BJ (cell line): ENCODE measurements around the gene NHLRC1. TPM values are rescaled to one million over a fixed set of nuclear protein-coding genes. Genes with fewer than 3 reads are reported as not detected.

Experiments used
- CTCF ChIA-PET: fragments of 350-600 bp; formaldehyde crosslinking; extraction: SDS; loops from one replicate; lab custom pipeline; 2021; ENCODE audit warnings: antibody characterized with exemption, inconsistent platforms; lab: Yijun Ruan, JAX
- POLR2A ChIA-PET: fragments of 300-600 bp; sonication (Branson Sonifier 250); formaldehyde crosslinking; extraction: SDS; loops from one replicate; lab custom pipeline; 2021; ENCODE audit warnings: antibody characterized with exemption; lab: Charles Lee
- DNase-seq: peaks from one replicate; pipeline ENCODE4 v3.0.0-alpha.2; 2011; ENCODE audit warnings: low read depth
- H3K27me3 ChIP-seq: 2 replicates; pipeline ENCODE4 v1.6.0; 2011; ENCODE audit warnings: low read length; ENCODE audit not compliant: control insufficient read depth, insufficient read depth
- H3K36me3 ChIP-seq: 2 replicates; pipeline ENCODE4 v1.5.1; 2011; ENCODE audit warnings: low read length; ENCODE audit not compliant: control insufficient read depth, insufficient read depth
- H3K4me3 ChIP-seq: 2 replicates; pipeline ENCODE4 v1.5.1; 2011; ENCODE audit warnings: low read depth, mild to moderate bottlenecking, control low read depth, low read length
- CTCF ChIP-seq: IDR thresholded peaks from 2 replicates; pipeline ENCODE4 v1.5.1; 2011; ENCODE audit warnings: low read depth, mild to moderate bottlenecking, control low read depth, inconsistent platforms, low read length, moderate library complexity; ENCODE audit not compliant: insufficient read depth
- polyA plus RNA-seq: library from polyadenylated mRNA; depleted of rRNA; stranded (reverse); fragments of >200 nt; gene quantifications from 2 replicates; pipeline ENCODE4 v1.2.3, GENCODE V29; 2011

NHLRC1 gene
- polyA plus RNA-seq, 1 experiment, result 1.7 TPM

GRCh38 chr6:18126121-18126520 is 3.6 kb upstream of the NHLRC1 start:
- POLR2A ChIA-PET, result no interaction called here
- DNase-seq, result no peak
- H3K27me3 ChIP-seq, result no peaks in the 10 kb centered on the region
- no peak overlapping the region for H3K4me3 ChIP-seq
- CTCF ChIA-PET, result no interaction called here
- TF ChIP-seq CTCF, result no peak
- no peaks in the 10 kb centered on the region for H3K36me3 ChIP-seq

GRCh38 chr6:18121580-18122127 is 823 bp downstream of the NHLRC1 start:
- ChIA-PET POLR2A (interaction anchor here (0.5 kb wide), 1 partner anchor 289 kb away, joined by 9 read pairs; no protein-coding TSS in a partner anchor), CTCF (interaction anchor here (0.6 to 2.1 kb wide), 17 partner anchors 8 to 420 kb away, joined by 3 to 10 read pairs (median 3); no protein-coding TSS in a partner anchor)
- no peak overlapping the region; the same call in 1 of the 2 replicates for H3K4me3 ChIP-seq

DNA sequence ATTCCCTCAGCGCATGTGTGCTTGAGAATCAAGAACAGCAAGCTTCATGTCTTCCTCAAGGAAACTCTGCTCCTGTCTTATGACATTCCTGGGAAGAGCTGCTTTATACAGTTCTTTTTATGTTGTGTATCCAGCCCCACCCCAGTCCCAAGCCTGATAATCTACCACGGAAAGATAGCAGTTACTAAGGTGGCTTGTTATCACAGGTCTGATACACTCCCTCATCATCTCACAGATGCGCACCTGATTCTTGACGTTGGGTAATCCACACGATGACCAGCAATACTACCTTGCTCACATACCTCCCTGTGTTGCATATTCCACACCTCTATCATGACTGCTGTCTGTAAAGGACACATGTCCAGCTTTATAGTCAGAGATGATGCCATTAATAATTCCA is 3.2 kb downstream of the NHLRC1 start:
- Histone ChIP-seq H3K27me3 (no peaks in the 10 kb centered on the region), H3K36me3 (no peaks in the 10 kb centered on the region), H3K4me3 (no peak overlapping the region)
- POLR2A ChIA-PET, result no interaction called here
- CTCF ChIA-PET, result interaction anchor here (0.6 to 2.4 kb wide), 2 partner anchors 11 to 15 kb away, joined by 3 to 7 read pairs; no protein-coding TSS in a partner anchor
- DNase-seq, result no peak
- no peak for TF ChIP-seq CTCF

More at GRCh38 chr6:18121580-18122127, 823 bp downstream of the NHLRC1 start:
- no peak for TF ChIP-seq CTCF
- DNase-seq, result no peak
- Histone ChIP-seq H3K27me3 (no peaks in the 10 kb centered on the region), H3K36me3 (no peaks in the 10 kb centered on the region)

- CTCF ChIA-PET, result interaction anchor here (0.6 to 2.4 kb wide), 2 partner anchors 10 to 16 kb away, joined by 3 to 7 read pairs; no protein-coding TSS in a partner anchor
- no peak for DNase-seq
- H3K4me3 ChIP-seq, result no peak overlapping the region
These were observed 4.1 kb downstream of the NHLRC1 start for GRCh38 chr6:18118330-18118729.

More at GRCh38 chr6:18118330-18118729, 4.1 kb downstream of the NHLRC1 start:
- no peaks in the 10 kb centered on the region for H3K27me3 ChIP-seq
- POLR2A ChIA-PET, result no interaction called here
- H3K36me3 ChIP-seq, result no peaks in the 10 kb centered on the region
- no peak for TF ChIP-seq CTCF
